GM13977 (cell line): Measurements from ENCODE around the gene TFPI.

Experiments
- DNase-seq: peaks from one replicate; pipeline ENCODE4 v3.0.0; 2012; ENCODE audit warnings: low spot score
- in situ Hi-C: fragments of 300-500 bp; cut with MboI; formaldehyde crosslinking; loops from one replicate; pipeline ENCODE4 v1.12.0; 2022; ENCODE audit warnings: low sequenced_read_pairs, low pct_unique_long_range_greater_than_20kb, mixed read lengths, inconsistent platforms; ENCODE audit not compliant: unreplicated experiment
- TF ChIP-seq, protein P1 (sequence below): IDR thresholded peaks from 2 replicates; pipeline ENCODE4 v1.5.1; 2012; ENCODE audit warnings: mild to moderate bottlenecking, control low read depth; ENCODE audit not compliant: insufficient read depth; ENCODE audit errors: extremely low read depth, missing control alignments

The TFPI gene

GRCh38 chr2:187554704-187555082 lies 458 bp upstream of the TFPI start:
- TF ChIP-seq, protein P1, sequence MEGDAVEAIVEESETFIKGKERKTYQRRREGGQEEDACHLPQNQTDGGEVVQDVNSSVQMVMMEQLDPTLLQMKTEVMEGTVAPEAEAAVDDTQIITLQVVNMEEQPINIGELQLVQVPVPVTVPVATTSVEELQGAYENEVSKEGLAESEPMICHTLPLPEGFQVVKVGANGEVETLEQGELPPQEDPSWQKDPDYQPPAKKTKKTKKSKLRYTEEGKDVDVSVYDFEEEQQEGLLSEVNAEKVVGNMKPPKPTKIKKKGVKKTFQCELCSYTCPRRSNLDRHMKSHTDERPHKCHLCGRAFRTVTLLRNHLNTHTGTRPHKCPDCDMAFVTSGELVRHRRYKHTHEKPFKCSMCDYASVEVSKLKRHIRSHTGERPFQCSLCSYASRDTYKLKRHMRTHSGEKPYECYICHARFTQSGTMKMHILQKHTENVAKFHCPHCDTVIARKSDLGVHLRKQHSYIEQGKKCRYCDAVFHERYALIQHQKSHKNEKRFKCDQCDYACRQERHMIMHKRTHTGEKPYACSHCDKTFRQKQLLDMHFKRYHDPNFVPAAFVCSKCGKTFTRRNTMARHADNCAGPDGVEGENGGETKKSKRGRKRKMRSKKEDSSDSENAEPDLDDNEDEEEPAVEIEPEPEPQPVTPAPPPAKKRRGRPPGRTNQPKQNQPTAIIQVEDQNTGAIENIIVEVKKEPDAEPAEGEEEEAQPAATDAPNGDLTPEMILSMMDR: no peak
- DNase-seq: no peak
- in situ Hi-C loops: no loop called here

- in situ Hi-C loops: no loop called here
- DNase-seq: no peak
- TF ChIP-seq, protein P1: no peak
These were observed 1.2 kb downstream of the TFPI start for GRCh38 chr2:187552828-187553681.

- TF ChIP-seq, protein P1: no peak
- in situ Hi-C loops: no loop called here
- no peak for DNase-seq
These were observed 1.9 kb downstream of the TFPI start for GRCh38 chr2:187552381-187552780.

DNA sequence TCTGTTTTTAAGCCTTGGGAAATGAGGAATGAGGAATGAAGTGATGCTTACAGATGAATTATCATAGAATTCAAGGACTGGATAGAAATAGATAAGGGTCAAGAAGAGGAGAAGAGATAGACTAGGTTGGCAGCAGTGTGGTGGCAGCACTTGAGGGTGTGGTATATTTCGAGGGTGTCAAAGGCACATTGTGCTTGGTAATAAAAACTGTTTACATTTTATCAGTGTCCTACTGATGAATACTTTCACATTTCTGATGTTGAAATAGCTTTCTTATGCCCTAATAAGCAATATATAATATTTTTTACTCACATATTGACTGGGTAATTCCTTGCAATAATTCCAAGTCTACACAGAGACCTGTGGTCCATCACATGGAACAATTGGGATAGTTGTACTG lies 3.4 kb downstream of the TFPI start:
- no peak for DNase-seq
- in situ Hi-C loops: no loop called here
- TF ChIP-seq, protein P1: no peak

GRCh38 chr2:187549951-187550555 lies 4.2 kb downstream of the TFPI start:
- TF ChIP-seq, protein P1: no peak
- in situ Hi-C loops: no loop called here
- DNase-seq: no peak

DNA sequence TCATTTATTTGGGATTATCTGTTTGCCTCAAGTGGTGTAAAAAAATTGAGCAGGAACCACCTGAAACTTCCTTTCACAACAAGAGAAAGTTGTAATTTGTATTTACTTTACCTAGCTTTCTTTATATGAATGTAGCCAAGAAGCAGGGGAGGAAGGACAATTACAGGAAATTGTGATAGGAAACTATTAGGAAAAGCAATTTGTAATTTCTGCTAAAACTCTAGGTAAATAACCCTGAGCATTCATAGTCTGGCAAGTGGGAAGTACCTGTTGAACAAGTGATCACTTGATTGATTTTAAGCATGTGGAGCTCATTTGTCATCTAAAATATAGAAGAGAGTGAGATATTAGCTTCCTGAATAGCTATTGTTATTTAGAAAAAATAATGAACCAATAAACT lies 5.0 kb downstream of the TFPI start:
- in situ Hi-C loops: no loop called here
- DNase-seq: no peak
- TF ChIP-seq, protein P1: no peak
